NCI-H2227 (cell line): ENCODE data around the gene C1D.
"Not testable (repeated sequence)": the region's sequence is repeated elsewhere in the genome, so short reads cannot be mapped to it uniquely, and the experiment has no call there.

Experiments used
- DNase-seq: peaks from one replicate; lab custom pipeline; 2025; ENCODE audit not compliant: unreplicated experiment; lab: John Stamatoyannopoulos, UW

Gene C1D

DNA sequence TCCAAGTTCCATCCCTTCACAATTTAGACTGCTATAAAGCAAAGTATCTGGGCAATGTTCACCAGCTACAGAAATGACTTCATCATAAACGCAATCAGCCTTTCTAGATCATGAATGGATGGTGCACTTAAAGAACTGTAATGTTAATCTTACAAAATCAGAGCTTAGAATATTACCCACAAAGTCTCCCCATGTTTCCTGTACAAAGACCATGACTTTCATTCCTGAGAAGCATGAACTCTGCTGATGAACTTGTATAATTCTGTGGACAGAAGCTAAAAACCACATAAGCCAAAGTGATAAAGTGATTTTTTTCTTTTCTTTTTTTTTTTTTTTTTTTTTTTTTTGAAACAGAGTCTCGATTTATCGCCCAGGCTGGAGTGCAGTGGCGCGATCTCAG is 53.3 kb downstream of the C1D start:
- DNase-seq = no peak

DNA sequence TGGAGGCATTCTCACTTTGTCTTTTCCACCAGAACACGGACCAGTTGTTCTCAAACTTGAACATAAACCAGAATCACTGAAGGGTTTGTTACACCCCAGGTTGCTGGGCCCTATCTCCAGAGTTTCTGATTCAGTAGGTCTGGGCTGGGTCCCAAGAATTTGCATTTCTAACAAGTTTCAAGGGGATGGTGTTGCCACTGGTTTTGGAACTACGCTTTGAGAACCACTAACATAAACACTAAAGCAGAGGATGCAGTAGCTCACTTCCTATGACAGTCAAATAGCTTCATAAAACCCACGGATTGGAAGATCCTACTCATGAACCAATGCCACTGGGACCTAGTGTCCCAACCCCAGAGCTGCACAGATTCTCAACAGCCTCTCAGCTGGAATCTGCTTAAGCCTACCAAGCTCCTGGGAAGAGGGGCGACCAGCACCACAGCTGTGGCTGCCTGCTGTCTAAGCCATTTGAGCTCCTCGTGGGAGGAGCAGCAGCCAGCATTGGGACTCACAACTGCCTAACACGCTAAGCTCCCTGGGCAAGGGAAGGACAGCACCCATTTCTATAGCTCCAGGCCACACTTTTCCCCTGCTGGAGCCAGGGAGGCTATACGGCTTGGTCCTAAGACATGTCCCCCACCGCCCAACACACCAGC is 62.5 kb downstream of the C1D start:
- no peak for DNase-seq

DNA sequence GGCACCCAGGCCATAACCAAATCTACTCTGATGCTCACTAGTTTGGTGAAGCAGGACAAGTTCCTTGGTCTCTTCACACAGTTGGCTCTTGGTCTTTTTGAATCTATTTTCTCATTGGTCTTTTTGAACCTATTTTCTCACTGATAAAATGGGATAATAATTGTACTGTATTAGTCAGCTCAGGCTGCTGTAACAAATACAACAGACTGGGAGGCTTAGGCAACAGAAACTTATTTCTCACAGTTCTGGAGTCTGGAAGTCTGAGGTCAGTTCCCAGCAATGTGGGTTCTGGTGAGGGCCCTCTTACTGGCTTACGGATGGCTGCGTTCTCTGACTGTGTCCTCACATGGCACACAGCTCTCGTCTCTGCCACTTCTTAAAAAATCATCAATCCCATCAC is 63.5 kb downstream of the C1D start:
- DNase-seq = no peak

DNA sequence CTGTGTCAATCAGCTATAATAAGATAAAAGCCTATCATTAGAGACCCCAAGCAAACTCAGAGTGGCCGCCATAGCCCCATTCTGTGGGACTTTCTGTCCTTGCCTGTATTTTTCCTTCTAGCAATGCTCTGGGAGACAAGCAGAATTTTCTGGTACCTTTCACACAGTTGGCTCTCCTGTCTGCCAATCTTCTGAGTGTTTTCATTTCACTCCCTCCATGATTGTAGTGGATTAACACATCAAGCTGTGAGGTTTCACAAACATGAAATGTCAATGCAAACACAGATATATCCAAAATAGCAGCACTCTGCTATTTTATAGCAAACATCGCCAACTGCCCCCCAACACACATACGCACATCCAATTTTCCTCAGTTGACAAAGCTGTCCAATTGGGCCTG is 64.9 kb downstream of the C1D start:
- no peak for DNase-seq

DNA sequence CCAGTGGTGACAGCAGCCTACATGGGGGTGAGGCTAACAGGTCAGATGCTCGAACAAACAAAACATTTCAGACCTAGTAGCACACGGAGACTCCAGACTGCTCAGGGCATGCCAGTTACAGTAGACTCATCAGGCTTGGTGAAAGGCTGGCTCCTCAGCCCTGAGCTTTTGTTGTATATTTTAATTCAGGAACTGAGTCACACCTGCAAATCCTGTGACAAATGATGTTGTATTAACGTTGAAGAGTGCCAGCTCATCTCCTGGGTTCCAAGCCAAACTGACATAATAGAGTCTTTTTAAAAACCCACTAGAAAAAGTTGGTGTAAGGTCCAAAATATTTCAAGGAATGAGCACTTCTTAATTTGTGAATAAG is 65.3 kb downstream of the C1D start:
- DNase-seq = no peak

DNA sequence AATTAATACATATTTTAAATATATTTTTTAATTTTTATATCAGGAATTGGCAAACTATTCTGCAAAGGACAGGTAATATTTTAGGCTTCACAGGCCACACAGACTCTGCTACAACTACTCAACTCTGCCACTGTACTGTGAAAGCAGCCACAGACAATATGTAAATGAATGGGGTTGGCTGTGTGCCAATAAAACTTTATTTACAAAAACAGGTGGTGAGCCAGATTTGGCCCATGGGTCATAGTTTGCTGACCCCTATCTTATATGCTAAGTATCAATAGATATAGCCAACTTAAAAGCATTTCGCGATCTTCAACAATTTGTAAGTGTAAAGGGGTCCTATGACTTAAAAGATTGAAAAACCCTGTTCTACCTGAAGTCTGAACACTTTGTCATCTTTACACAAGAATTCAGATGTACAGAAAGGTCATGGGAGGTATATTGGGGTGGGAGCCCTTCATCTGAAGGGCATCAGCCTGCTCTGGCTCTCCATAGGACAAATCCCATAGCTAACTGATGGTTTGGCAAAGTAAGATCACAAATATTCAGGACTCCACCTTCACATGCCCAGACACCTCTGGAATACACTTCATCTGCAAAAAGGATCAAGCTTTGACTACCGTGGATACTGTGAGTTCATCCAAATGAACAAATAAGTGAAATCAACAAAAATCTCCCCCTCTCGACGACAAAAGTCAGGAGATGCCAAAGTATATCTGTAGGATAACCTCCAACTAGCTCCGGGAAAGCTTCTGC is 65.9 kb downstream of the C1D start:
- no peak for DNase-seq

DNA sequence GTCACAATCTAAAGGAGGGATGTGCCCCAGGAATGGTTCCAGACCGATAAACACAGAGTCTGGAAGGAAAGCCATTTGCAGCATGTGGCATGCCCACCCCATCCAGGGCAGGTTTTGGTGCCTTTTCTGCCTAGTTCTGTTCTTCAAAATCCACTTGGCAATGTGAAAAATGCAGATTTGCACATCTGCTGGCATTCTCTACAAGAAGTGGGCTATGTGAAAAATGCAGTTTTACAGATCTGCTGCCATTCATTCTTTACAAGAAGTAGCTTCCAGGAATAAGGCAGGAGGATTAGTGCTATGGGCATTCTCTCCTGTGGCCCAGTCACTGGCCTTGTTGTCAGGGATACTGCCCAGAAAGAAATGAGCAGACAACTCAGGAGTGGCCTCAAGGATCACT is 68.1 kb downstream of the C1D start:
- DNase-seq = no peak

DNA sequence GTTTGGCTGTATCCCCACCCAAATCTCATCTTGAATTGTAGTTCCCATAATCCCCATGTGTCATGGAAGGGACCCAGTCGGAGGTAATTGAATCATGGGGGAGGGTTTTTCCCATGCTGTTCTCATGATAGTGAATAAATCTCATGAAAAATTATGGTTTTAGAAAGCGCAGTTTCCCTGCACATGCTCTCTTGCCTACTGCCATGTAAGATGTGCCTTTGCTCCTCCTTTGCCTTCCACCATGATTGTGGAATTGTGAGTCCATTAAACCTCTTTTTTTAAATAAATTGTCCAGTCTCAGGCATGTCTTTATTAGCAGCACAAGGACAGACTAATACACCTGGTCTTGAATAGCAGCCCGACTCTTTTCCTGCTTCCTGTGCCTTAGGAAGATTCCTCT is 68.7 kb downstream of the C1D start:
- DNase-seq = not testable (repeated sequence)

DNA sequence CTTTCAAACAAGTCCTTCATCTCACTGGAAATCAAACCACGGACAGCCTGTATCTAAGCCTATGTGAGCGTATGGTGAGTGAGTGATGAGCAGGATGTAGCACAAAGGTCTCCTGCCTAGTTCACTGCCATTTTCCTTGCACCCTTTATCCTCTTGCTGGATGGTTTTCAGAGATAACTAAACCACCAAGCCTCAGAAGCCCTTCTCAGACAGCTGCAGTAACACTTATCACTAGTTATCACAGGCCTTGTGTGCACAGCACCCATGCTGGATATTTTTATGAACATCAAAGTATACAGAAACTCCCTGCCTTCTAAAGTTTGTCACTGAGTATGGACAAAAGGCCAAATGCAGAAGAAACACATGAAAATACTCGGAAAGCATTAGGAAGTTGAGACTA is 69.5 kb downstream of the C1D start:
- no peak for DNase-seq

DNA sequence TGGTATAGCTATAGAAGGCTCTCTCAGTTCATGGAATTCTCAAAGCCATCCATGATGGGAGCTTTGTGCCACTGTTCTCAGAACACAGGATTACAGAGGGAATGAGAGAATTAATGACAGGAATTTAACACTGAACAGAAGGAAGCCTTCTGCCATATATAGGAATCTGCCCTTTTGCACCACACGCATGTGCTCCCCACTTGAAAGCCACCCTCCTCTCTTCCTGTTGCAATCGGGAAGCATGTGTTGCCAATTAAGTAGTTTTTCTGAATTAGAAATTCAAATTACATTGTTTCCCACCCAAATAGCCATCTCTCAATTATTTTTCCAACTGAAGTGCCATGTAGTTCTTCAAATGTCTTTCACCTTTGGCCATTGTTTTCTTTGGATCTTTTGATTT is 71.3 kb downstream of the C1D start:
- no peak for DNase-seq
